GM18526 (cell line): ENCODE data around the gene SPAG16.

ENCODE experiments used
- POLR2A ChIP-seq: IDR thresholded peaks from 3 replicates; pipeline ENCODE4 v1.6.1; 2011; ENCODE audit not compliant: insufficient read length; ENCODE audit errors: extremely low read depth

Gene SPAG16

DNA sequence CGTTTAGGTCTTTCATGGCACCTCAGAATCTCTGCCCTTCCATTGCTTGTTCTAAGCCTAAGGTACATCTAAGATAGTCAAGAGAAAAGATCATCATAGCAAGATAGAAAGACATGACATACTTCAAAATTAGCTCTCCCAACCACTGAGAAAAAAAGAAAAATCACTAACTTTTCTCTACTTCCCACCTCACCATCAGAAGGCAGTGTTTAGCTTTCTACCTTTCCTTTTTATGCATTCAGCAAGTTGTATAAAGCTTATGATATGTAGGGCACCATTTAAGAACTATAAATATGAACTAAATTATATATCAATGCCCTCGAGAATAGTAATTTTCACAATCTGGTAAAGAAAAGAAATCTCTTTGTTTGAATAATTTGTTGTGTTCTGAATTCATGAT, 794.8 kb downstream of the SPAG16 start:
- TF ChIP-seq POLR2A: no peak

DNA sequence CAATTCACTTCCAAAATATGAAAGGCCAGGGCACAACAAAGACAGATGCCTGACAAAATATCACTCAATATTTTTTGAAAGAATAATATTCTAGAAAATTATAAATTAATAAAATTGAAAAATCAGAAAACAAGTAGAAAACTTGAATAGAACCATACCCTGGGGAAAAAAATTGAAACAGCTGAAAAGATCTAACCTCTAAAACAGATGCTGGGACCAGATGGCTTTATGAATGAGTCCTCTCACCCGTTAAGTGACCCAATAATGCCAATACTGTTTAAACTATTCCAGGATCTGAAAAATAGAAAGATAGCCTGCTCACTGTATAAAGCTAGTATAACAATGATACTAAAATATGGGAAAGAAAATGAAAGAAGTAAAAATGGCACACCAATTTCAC, 804.3 kb downstream of the SPAG16 start:
- no peak for TF ChIP-seq POLR2A

DNA sequence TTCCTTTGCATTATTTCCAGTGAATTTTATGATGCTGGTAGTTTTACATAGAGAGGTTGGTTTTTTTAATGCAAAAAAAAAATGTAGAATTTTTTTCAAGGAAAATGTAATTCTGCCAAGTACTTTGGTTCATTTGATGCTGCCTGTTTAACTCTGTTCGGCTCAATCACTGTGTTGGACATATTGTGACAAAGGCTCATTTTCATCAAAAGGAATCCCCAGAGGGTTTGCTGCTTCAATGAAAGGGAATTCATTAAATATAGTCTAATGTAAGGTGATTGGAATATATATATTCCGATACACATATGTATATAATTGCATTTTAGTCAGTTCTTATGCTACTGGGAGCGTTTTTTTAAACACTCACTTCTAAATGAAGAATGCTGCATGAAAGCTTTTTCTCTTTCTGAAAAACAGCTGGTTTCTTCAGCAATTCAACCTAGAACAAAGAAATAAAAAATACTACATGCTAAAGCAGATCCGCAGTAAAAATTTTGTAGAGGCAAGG, 812.0 kb downstream of the SPAG16 start:
- no peak for TF ChIP-seq POLR2A

DNA sequence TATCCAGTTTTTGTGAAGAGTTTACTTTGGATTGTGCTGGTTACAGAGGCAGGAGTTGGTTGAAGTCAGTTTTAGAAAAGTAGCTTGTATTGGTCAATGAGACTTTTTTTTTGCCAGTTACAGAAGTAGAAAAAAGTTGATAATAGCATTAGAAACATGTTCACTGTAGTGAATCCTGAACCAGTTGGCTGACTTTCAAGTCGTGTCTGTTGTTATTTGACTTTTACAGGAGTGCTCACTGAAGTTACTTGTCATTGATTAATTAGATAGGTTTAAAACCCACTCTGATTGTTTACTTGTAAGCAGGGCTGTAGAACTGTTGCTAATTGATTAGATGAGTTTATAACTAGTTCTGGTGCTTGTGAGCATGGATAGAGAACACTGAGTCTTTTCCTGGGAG, 814.5 kb downstream of the SPAG16 start:
- no peak for TF ChIP-seq POLR2A

DNA sequence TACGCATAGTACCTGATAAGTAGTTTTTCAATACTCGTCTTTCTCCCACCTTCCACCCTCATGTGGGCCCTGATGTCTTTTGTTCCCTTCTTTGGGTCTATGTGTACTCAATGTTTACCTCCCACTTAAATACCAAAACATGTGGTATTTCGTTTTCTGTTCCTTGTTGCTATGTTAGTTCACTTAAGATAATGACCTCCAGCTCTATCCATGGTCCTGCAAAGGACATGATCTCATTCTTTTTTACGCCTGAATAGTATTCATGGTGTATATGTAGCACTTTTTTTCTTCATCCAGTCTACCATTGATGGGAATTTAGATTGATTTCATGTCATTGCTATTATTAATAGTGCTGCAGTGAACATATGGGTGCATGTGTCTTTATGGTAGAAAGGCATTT, 816.2 kb downstream of the SPAG16 start:
- no peak for TF ChIP-seq POLR2A

DNA sequence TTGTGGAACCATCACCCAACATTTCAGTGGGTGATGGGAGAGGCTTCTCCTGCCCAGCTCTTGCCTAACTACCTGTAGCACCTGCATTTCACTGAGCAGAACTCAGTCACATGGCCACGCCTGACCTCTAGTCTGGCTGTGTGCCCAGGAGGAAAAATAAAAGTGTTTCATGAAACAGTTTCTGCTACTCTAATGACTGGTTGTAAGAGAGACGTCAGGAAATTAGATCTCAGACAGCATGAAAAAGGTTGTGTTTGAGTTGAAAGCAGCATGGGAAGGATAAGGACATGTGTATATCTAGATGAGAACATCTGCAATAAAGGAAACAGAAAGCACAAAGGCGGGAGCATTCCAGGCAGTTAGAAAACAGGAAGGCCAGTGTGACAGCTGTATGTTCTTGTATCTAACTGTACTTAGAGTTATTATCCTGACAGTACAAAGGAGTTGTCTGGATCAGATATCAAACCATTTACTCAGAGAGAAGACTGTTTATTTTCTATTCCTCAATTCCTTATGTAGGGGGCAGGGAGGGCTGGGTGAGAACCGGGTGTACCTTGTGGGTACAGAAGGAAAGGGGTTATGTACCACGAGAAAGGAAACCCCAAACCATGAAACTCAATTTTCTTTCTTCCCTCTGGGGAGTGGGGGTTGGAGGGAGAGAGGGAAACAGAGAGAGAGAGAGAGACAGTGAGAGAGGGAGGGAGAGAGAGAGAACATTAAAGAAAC, 819.2 kb downstream of the SPAG16 start:
- no peak for TF ChIP-seq POLR2A

DNA sequence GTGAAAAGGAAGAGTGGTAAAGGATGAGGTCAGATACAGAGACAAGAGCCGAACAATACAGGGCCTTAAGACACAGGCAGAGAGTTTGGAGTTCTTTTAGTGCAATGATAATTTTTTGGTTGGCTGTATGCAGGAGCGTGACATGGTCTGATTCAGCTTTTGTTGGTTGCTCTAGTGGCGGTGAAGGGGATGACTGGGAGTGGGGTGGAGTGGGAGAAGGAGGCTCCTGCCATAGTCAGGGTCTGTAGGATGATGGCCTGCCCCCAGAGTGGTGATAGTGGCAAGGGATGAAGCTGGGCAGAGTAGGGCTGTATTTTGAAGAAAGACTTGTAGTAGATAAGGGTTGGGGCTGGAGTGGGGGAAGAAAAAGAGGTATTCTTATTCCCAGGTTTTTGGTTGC, 820.0 kb downstream of the SPAG16 start:
- TF ChIP-seq POLR2A: no peak

DNA sequence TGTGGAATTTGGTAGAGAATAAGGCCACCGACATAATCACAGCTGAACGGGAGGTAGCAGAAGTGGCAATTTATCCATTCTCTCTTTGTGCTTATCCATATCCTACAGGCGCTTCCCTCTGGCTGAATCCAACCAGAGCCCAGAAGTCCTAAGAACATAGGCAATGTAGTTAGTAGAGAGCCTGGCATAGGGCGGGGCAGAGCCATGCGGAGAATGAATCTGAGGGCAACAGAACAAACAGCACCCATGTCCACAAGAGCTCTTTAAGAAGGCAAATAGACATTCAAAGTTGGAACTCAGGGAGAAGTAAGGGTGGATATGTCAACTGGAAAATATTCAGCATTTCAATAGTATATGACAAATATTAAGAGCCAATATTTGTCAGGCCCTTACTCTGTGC, 820.7 kb downstream of the SPAG16 start:
- no peak for TF ChIP-seq POLR2A

DNA sequence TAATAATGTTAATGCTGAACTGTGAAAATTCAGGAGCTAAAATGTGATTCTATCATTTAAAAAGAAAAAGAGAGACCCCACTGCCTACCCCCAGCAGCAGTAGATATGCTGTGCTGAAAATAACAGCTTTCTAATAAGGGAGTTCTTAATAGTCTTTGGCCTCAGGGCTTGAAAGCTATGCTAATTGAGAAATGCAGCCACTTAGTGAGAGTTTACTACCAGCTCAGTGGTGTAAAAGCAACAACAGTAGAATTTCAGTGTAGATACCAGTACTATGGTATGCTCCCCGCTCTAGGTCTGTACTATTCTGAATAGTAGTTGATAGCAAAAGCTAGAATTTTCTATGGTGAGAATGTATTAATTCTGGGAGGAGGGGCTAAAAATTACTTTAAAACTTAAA, 823.5 kb downstream of the SPAG16 start:
- no peak for TF ChIP-seq POLR2A

DNA sequence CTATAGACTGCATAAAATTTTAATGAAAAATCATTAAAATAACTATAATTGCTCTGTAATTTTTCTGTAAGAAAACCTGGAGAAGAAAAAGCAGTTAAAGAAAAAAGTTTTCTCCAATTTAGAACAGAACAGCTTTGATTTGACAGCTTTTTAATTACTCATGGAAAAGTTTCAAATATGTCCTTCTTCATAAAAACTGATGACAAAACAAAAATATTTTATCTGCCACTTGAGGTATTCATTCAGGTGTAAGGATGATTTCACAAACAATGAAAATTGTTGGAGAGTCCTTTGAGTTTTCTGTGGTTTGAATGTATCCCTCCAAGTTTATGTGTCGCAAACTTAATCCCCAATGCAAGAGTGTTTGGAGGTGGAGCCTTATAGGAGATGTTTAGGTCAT, 824.3 kb downstream of the SPAG16 start:
- no peak for TF ChIP-seq POLR2A

DNA sequence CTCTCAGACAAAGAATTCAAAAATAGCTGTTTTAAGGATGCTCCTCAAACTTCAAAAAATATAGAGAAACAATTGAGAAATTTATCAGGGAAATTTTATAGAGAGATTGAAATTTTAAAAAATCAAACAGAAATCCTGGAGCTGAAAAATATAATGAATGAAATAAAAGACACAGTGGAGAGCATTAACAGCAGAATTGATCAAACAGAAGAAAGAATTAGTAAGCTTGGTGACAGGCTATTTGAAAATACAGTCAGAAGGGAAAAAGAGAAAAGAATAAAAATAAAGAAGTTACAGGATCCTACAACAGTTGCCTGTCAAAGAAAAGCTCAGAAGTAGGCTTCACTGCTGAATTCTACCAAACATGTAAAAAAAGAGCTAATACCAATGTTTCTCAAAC, 832.8 kb downstream of the SPAG16 start:
- no peak for TF ChIP-seq POLR2A

DNA sequence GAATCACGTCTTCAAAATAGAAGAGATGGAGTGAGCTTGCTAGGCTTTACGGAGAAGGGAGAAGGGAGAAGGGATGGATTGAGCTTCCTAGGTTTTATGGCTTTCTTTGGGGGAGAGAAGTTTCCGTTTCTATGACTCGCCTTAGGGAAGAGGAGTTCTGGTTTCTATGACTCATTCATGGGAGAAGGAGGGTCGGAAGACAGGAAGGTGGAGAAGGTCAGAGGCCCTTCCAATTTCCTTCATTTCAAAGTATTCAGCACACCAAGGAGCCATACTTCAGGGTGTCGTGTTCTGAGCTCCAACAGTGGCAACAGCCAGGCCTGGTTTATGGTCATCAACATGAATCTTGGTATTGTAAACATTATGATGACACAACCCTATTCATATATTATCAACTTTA, 841.9 kb downstream of the SPAG16 start:
- TF ChIP-seq POLR2A: no peak

DNA sequence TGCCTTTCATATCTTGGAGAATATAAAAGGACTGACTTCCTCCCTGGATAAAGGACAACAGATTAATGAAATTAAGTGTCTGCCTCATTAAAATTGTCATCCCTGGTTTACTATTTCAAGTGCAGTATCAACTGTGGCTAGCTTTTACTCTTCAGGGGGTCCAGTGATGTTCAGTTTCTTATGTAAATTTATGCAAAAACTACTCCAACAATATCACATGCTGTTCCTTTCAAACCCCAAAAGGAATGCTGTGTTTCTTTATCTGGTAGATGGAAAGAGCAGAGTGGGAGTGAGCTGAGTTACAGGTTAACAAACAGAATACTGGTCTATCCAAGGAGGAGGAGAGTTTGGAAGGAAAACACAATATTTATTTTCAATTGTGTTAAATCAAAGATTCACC, 842.9 kb downstream of the SPAG16 start:
- no peak for TF ChIP-seq POLR2A

DNA sequence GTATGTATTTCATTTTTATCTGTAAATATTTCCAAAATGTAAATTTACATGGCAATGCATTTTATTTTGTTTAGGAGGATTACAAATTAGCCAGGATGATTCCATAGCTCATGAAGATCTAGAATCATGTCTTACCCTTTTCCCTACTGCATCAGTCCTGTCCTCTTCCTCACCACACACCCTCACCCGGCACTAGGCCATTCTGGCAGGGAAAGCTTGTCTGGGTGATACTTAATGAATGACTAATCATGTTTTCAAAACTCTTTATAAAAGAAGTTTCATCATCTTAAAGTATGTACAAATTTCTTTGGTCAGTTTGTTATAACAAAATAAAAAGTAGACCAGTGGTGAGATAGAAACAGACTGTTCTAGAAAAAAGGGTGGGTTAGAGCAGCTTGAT, 843.3 kb downstream of the SPAG16 start:
- no peak for TF ChIP-seq POLR2A

DNA sequence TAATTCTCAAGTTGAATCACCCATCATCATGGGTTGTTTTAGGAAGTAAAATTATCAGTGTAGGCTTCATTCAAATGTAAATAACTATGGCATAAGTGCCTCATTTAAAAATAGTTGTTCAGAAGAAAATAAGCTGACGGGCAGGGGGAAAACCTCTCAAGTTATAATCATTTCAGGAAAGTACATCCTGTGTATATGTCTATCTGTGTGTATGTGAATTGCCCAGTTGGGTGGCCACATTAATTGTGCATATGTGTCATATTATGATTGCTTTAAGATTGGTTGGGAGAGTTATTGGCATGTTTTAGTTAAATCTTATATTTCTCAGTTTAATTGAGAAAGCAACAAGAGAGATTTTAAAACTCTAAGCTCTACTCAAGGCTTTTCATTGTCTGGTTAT, 843.8 kb downstream of the SPAG16 start:
- no peak for TF ChIP-seq POLR2A

DNA sequence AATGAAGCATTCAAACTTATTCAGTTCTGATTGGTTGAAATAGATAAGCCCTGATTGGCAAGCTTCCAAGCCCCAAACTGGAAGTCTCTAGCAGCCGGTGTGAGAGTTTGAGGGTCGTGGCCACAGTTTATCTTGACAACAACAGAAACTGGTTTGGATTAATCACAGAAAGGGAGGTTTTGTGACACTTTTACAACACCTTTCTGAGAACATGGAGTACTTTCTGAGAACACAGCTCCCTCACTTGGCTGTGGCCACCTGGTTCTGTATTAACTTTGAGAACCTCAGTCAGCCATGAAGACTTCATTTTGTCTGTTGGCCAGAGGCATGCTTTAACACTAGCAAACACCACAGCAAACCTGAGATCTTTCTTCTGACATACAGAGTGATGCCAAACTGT, 845.9 kb downstream of the SPAG16 start:
- no peak for TF ChIP-seq POLR2A

DNA sequence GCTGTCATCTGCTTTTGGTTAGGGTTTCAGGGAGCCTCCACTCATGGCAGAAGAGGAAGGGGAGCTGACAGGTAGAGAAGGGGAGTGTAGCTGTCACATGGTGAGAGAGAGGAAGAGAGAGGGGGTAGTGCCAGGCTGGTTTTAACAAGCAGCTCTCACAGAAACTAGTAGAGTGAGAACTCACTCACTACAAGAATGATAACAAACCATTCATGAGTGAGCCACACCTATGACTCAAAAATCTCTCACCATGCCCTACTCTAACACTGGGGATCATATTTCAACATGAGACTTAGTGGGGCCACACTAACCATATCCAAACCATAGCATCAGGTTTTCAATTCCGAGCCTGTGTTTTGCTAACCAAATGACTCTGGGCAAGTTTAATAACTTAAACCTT, 851.7 kb downstream of the SPAG16 start:
- TF ChIP-seq POLR2A: no peak
